HepG2 (cell line): Measurements from ENCODE around the gene SLC6A8. TPM values are rescaled to one million over a fixed set of nuclear protein-coding genes. Genes with fewer than 3 reads are reported as not detected.

Experiments
- ARID2 ChIP-seq: sonication (generic); formaldehyde crosslinking; IDR thresholded peaks from 2 replicates; pipeline ENCODE4 v1.8.1; 2022; ENCODE audit warnings: mild to moderate bottlenecking, missing genetic modification reagents, borderline replicate concordance
- CAMTA2 ChIP-seq: sonication (generic); formaldehyde crosslinking; IDR thresholded peaks from 2 replicates; pipeline ENCODE4 v1.4.0; 2020; ENCODE audit warnings: mild to moderate bottlenecking, missing genetic modification reagents, borderline replicate concordance
- ERF ChIP-seq: IDR thresholded peaks from 2 replicates; pipeline ENCODE4 v1.6.1; 2018; ENCODE audit warnings: missing biosample characterization, missing genetic modification reagents
- IKZF1 ChIP-seq: fragments of 450-650 bp; IDR thresholded peaks from 2 replicates; pipeline ENCODE4 v1.7.1; 2016
- MIER2 ChIP-seq: IDR thresholded peaks from 2 replicates; pipeline ENCODE4 v1.6.1; 2016; ENCODE audit warnings: missing biosample characterization, missing genetic modification reagents
- MZF1 ChIP-seq: sonication (generic); formaldehyde crosslinking; IDR thresholded peaks from 2 replicates; pipeline ENCODE4 v1.8.1; 2023; ENCODE audit warnings: mild to moderate bottlenecking, missing genetic modification reagents, borderline replicate concordance
- PITX1 ChIP-seq: sonication (generic); formaldehyde crosslinking; IDR thresholded peaks from 2 replicates; pipeline ENCODE4 v1.5.1; 2020; ENCODE audit warnings: mild to moderate bottlenecking, missing genetic modification reagents
- POGZ ChIP-seq: sonication (generic); formaldehyde crosslinking; IDR thresholded peaks from 2 replicates; pipeline ENCODE4 v1.4.0; 2020; ENCODE audit warnings: mild to moderate bottlenecking, missing genetic modification reagents
- SMAD3 ChIP-seq: sonication (generic); formaldehyde crosslinking; IDR thresholded peaks from 2 replicates; pipeline ENCODE4 v1.4.0; 2020; ENCODE audit warnings: missing genetic modification reagents
- ZBTB3 ChIP-seq: sonication (generic); formaldehyde crosslinking; IDR thresholded peaks from 2 replicates; pipeline ENCODE4 v1.4.0; 2020; ENCODE audit warnings: low read depth, mild to moderate bottlenecking, moderate library complexity, missing genetic modification reagents, borderline replicate concordance
- ZNF160 ChIP-seq: sonication (generic); formaldehyde crosslinking; IDR thresholded peaks from 2 replicates; pipeline ENCODE4 v1.8.0; 2022; ENCODE audit warnings: mild to moderate bottlenecking, inconsistent platforms, missing genetic modification reagents
- ZNF205 ChIP-seq: IDR thresholded peaks from 2 replicates; pipeline ENCODE4 v1.6.1; 2018; ENCODE audit warnings: missing biosample characterization, missing genetic modification reagents
- ZNF317 ChIP-seq: sonication (generic); formaldehyde crosslinking; IDR thresholded peaks from 2 replicates; pipeline ENCODE4 v1.5.0; 2020; ENCODE audit warnings: mild to moderate bottlenecking, missing genetic modification reagents
- ZNF329 ChIP-seq: sonication (generic); formaldehyde crosslinking; IDR thresholded peaks from 2 replicates; pipeline ENCODE4 v1.9.0; 2021; ENCODE audit warnings: low read depth, mild to moderate bottlenecking, missing genetic modification reagents
- ZNF563 ChIP-seq: sonication (generic); formaldehyde crosslinking; IDR thresholded peaks from 2 replicates; pipeline ENCODE4 v1.8.0; 2022; ENCODE audit warnings: mild to moderate bottlenecking, moderate library complexity, missing genetic modification reagents
- ZSCAN12 ChIP-seq: sonication (generic); formaldehyde crosslinking; IDR thresholded peaks from 2 replicates; pipeline ENCODE4 v1.9.0; 2021; ENCODE audit warnings: mild to moderate bottlenecking, missing genetic modification reagents
- ZSCAN9 ChIP-seq: IDR thresholded peaks from 2 replicates; pipeline ENCODE4 v1.6.1; 2016; ENCODE audit warnings: borderline replicate concordance
- ZZZ3 ChIP-seq: sonication (generic); formaldehyde crosslinking; IDR thresholded peaks from 2 replicates; pipeline ENCODE4 v1.4.0; 2020; ENCODE audit warnings: missing genetic modification reagents, mild to moderate bottlenecking, borderline replicate concordance
- polyA plus RNA-seq, 8 experiments: library from polyadenylated mRNA; depleted of rRNA in 3 of 8; stranded (reverse) in 7 of 8; unstranded in 1 of 8; fragments of >200 nt; fragmentation: Illumina TruSeq in 4 of 8; extraction: Trizol in 4 of 8; gene quantifications; 2 replicates each; pipeline versions ENCODE4 v1.2.1 to v1.2.3, GENCODE V29; 2011 to 2016; ENCODE audit warnings: low read depth in 4 of 8, missing spikeins in 1 of 8, mixed read lengths in 1 of 8; ENCODE audit not compliant: insufficient read depth in 1 of 8
- total RNA-seq, 5 experiments: library from RNA; depleted of rRNA; stranded (reverse); fragments of >200 nt; fragmentation: Illumina TruSeq; extraction: Trizol; gene quantifications; 2 replicates each; pipeline ENCODE4 v1.2.3, GENCODE V29; 2016; ENCODE audit warnings: low read depth in 1 of 5
- TF ChIP-seq, protein P1 (sequence below): sonication (generic); formaldehyde crosslinking; IDR thresholded peaks from 2 replicates; pipeline ENCODE4 v1.4.0; 2020; ENCODE audit warnings: mild to moderate bottlenecking, missing genetic modification reagents
- TF ChIP-seq, protein P2 (sequence below): sonication (generic); formaldehyde crosslinking; IDR thresholded peaks from 2 replicates; pipeline ENCODE4 v1.5.0; 2020; ENCODE audit warnings: missing genetic modification reagents, mild to moderate bottlenecking, borderline replicate concordance
- TF ChIP-seq, protein P3 (sequence below): sonication (generic); formaldehyde crosslinking; IDR thresholded peaks from 2 replicates; pipeline ENCODE4 v1.9.0; 2021; ENCODE audit warnings: missing genetic modification reagents, mild to moderate bottlenecking, borderline replicate concordance
- TF ChIP-seq, protein P4 (sequence below): IDR thresholded peaks from 2 replicates; pipeline ENCODE4 v1.4.0; 2020; ENCODE audit warnings: mild to moderate bottlenecking, missing genetic modification reagents

The SLC6A8 gene
- total and polyA plus RNA-seq, 2 of the 13 experiments (the other 11 are each of a cell fraction or from before 2014, with no cell fraction given), result 13.9 to 176 TPM

DNA sequence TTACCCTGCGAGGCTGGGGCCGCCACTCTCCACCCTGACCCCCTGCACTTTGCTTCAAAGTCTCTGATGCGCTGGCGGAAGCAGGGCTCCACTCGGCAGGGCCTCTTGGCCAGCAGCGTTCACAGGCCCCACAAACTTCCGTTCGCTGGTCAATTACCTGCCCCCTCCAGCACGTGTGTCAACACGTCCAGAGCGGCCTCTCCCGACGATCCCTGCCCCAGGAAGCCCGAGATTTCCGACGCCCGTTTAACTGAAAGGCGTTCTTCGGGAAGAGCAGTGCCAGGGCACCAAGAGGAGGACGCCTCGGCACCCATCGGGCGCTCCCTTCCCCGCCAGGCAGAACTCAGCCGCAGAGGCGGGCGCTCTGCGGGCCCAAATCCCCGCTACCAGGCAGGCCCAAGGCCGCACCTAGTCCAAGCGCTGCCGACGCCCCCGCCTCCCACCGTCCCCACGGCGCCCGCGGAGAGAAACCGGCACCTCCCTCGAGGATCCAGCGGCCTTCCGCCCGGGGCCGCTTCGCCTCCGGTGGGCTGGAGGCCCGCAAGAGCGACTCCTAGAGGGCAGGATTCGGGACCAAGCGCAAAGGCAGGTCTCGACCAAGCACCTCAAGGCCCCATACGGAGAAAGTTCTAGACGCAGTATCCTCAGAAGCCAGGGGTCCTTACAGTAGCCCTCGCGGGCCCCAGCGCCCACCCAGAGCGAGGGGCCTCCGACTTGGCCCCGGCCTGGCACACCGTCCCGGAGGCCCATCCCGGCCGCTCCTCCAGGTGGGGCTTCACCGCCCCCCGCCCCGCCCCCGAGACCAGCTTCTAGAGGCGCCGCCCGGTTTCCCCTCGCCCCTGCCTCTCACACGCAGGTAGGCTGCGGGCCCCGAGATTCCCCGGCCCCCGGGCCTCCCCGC lies 35.9 kb downstream of the SLC6A8 start (continued):
- TF ChIP-seq POGZ (CRISPR knock-in tag) (no peak), ZNF205 (CRISPR knock-in tag) (no peak), ZNF160 (no peak), ZNF329 (CRISPR knock-in tag) (no peak), MIER2 (CRISPR knock-in tag) (no peak), SMAD3 (no peak), ZNF317 (CRISPR knock-in tag) (peak; percentile 46; the same call in 1 of the 2 replicates), IKZF1 (no peak), PITX1 (0 out of 2 replicates have a peak, but pooled peaks have one; percentile 39), ARID2 (CRISPR knock-in tag) (no peak), ZSCAN9 (no peak), ZNF563 (no peak), MZF1 (no peak), ZZZ3 (CRISPR knock-in tag) (no peak), CAMTA2 (CRISPR knock-in tag) (no peak), ZBTB3 (CRISPR knock-in tag) (no peak), ERF (CRISPR knock-in tag) (no peak), ZSCAN12 (CRISPR knock-in tag) (no peak)
- TF ChIP-seq, protein P1, sequence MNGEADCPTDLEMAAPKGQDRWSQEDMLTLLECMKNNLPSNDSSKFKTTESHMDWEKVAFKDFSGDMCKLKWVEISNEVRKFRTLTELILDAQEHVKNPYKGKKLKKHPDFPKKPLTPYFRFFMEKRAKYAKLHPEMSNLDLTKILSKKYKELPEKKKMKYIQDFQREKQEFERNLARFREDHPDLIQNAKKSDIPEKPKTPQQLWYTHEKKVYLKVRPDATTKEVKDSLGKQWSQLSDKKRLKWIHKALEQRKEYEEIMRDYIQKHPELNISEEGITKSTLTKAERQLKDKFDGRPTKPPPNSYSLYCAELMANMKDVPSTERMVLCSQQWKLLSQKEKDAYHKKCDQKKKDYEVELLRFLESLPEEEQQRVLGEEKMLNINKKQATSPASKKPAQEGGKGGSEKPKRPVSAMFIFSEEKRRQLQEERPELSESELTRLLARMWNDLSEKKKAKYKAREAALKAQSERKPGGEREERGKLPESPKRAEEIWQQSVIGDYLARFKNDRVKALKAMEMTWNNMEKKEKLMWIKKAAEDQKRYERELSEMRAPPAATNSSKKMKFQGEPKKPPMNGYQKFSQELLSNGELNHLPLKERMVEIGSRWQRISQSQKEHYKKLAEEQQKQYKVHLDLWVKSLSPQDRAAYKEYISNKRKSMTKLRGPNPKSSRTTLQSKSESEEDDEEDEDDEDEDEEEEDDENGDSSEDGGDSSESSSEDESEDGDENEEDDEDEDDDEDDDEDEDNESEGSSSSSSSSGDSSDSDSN (CRISPR knock-in tag), result peak; percentile 86
- TF ChIP-seq, protein P2, sequence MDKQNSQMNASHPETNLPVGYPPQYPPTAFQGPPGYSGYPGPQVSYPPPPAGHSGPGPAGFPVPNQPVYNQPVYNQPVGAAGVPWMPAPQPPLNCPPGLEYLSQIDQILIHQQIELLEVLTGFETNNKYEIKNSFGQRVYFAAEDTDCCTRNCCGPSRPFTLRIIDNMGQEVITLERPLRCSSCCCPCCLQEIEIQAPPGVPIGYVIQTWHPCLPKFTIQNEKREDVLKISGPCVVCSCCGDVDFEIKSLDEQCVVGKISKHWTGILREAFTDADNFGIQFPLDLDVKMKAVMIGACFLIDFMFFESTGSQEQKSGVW (CRISPR knock-in tag), result no peak
- TF ChIP-seq, protein P3, sequence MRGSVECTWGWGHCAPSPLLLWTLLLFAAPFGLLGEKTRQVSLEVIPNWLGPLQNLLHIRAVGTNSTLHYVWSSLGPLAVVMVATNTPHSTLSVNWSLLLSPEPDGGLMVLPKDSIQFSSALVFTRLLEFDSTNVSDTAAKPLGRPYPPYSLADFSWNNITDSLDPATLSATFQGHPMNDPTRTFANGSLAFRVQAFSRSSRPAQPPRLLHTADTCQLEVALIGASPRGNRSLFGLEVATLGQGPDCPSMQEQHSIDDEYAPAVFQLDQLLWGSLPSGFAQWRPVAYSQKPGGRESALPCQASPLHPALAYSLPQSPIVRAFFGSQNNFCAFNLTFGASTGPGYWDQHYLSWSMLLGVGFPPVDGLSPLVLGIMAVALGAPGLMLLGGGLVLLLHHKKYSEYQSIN (CRISPR knock-in tag), result no peak
- TF ChIP-seq, protein P4, sequence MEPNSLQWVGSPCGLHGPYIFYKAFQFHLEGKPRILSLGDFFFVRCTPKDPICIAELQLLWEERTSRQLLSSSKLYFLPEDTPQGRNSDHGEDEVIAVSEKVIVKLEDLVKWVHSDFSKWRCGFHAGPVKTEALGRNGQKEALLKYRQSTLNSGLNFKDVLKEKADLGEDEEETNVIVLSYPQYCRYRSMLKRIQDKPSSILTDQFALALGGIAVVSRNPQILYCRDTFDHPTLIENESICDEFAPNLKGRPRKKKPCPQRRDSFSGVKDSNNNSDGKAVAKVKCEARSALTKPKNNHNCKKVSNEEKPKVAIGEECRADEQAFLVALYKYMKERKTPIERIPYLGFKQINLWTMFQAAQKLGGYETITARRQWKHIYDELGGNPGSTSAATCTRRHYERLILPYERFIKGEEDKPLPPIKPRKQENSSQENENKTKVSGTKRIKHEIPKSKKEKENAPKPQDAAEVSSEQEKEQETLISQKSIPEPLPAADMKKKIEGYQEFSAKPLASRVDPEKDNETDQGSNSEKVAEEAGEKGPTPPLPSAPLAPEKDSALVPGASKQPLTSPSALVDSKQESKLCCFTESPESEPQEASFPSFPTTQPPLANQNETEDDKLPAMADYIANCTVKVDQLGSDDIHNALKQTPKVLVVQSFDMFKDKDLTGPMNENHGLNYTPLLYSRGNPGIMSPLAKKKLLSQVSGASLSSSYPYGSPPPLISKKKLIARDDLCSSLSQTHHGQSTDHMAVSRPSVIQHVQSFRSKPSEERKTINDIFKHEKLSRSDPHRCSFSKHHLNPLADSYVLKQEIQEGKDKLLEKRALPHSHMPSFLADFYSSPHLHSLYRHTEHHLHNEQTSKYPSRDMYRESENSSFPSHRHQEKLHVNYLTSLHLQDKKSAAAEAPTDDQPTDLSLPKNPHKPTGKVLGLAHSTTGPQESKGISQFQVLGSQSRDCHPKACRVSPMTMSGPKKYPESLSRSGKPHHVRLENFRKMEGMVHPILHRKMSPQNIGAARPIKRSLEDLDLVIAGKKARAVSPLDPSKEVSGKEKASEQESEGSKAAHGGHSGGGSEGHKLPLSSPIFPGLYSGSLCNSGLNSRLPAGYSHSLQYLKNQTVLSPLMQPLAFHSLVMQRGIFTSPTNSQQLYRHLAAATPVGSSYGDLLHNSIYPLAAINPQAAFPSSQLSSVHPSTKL (CRISPR knock-in tag), result 0 out of 2 replicates have a peak, but pooled peaks have one; percentile 10
